Smooth muscle cell (in vitro differentiated cells): ENCODE data around the gene PTPRE. TPM values are rescaled to one million over a fixed set of nuclear protein-coding genes. Genes with fewer than 3 reads are reported as not detected.

Experiments used
- DNase-seq: peaks from one replicate; lab custom pipeline; 2025; ENCODE audit not compliant: unreplicated experiment; lab: John Stamatoyannopoulos, UW
- H2AFZ ChIP-seq: fragments of 200-600 bp; sonication (generic); 2 replicates; pipeline ENCODE4 v1.6.0; 2016; ENCODE audit warnings: antibody characterized with exemption, low read depth, mild to moderate bottlenecking
- H3F3A ChIP-seq: fragments of 200-600 bp; sonication (generic); 2 replicates; pipeline ENCODE4 v1.6.0; 2017; ENCODE audit warnings: antibody characterized with exemption, low read depth
- H3K27ac ChIP-seq: fragments of 200-600 bp; sonication (generic); 2 replicates; pipeline ENCODE4 v1.5.1; 2016; ENCODE audit warnings: low read depth, mild to moderate bottlenecking
- H3K27me3 ChIP-seq: fragments of 200-600 bp; sonication (generic); 2 replicates; pipeline ENCODE4 v1.6.1; 2016; ENCODE audit warnings: low read depth, mild to moderate bottlenecking
- H3K36me3 ChIP-seq: fragments of 200-600 bp; sonication (generic); 2 replicates; pipeline ENCODE4 v1.5.1; 2016; ENCODE audit warnings: low read depth
- H3K4me1 ChIP-seq: fragments of 200-600 bp; sonication (generic); 2 replicates; pipeline ENCODE4 v1.5.1; 2016; ENCODE audit warnings: low read depth
- H3K4me2 ChIP-seq: fragments of 200-600 bp; sonication (generic); 2 replicates; pipeline ENCODE4 v1.6.0; 2016; ENCODE audit warnings: mild to moderate bottlenecking
- H3K4me3 ChIP-seq: fragments of 200-600 bp; sonication (generic); 2 replicates; pipeline ENCODE4 v1.5.1; 2016; ENCODE audit warnings: mild to moderate bottlenecking
- H3K79me2 ChIP-seq: fragments of 200-600 bp; sonication (generic); 2 replicates; pipeline ENCODE4 v1.6.0; 2016; ENCODE audit warnings: low read depth, mild to moderate bottlenecking
- H3K9ac ChIP-seq: fragments of 200-600 bp; sonication (generic); 2 replicates; pipeline ENCODE4 v1.6.0; 2016; ENCODE audit warnings: low read depth
- H3K9me3 ChIP-seq: fragments of 200-600 bp; sonication (generic); replicated peaks from 2 replicates; pipeline ENCODE4 v1.5.1; 2016; ENCODE audit warnings: low read depth
- H4K20me1 ChIP-seq: fragments of 200-600 bp; sonication (generic); 2 replicates; pipeline ENCODE4 v1.6.0; 2016; ENCODE audit warnings: low read depth
- WGBS: methylation state at CpG from one replicate; pipeline ENCODE4 v1.1.7; 2016; ENCODE audit warnings: low lambda C conversion rate; 5-methylcytosine and 5-hydroxymethylcytosine counted together
- polyA plus RNA-seq: library from polyadenylated mRNA; unstranded; fragments of >200 nt; fragmentation: Nextera tagmentation; extraction: Ambion mirVana; gene quantifications from 2 replicates; pipeline ENCODE4 v1.2.1, GENCODE V29; 2016
- total RNA-seq: library from RNA; depleted of rRNA; stranded (reverse); fragments of >200 nt; gene quantifications from 2 replicates; pipeline ENCODE4 v1.2.3, GENCODE V29; 2014
- TF ChIP-seq, protein P1 (sequence below): fragments of 200-600 bp; sonication (generic); IDR thresholded peaks from 2 replicates; pipeline ENCODE4 v1.5.1; 2017; ENCODE audit warnings: borderline replicate concordance, mild to moderate bottlenecking, antibody characterized with exemption; ENCODE audit not compliant: insufficient read depth, poor library complexity, severe bottlenecking

Gene PTPRE
- total and polyA plus RNA-seq, 2 experiments from 2014 or later: 17.1 to 22.7 TPM

DNA sequence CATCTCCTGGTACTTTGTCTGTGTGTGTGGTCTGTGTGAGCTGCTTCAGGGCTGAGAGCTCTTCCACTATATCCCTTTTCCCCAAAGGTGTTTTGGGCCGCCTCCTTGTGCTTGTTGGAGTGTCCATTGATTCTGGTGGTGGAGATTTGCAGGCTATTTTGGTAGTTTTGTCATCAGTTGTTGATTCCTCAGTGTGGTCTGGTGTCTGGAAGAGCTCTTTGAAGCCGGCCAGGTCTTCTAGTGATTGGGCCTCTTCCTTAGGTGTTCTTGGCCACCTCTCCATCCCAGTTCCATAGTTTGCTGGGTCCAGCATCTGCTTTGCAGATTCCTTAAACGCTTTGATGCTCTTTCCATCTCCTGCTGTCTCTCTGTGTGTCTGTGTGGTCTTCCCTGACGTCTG, 198.5 kb downstream of the PTPRE start:
- Histone ChIP-seq H3K4me2 (no peak overlapping the region), H3K36me3 (no peaks in the 10 kb centered on the region)
- WGBS: 95% methylated on average over 4 of the region's 4 CpGs

DNA sequence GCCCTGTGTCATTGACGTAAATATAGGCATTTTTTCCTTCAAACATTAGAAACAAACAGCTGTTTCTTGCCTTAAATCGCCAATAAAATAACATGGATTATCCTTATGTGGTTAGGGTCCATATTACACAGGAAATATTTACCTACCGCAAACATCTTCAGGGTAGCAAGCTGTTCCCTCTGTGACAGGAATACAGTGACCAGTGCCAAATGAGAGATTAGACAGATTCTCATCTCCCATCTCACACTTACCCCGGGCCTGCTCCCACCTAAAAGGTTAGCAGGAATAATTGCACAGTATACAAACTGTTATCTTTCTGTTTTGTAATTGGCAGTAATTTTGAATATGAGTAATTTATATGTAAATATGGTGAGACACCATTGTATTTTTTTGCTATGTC, 202.8 kb downstream of the PTPRE start:
- no peaks in the 10 kb centered on the region for H4K20me1 ChIP-seq
- H3K27ac ChIP-seq: no peak overlapping the region
- no peaks in the 10 kb centered on the region for H3K9me3 ChIP-seq

More for the DNA sequence above, 198.5 kb downstream of the PTPRE start:
- no peaks in the 10 kb centered on the region for H3K9me3 ChIP-seq
- H3K27ac ChIP-seq: no peak overlapping the region
- no peak overlapping the region for H2AFZ ChIP-seq
- H3K4me3 ChIP-seq: no peak overlapping the region
- no peaks in the 10 kb centered on the region for H3K27me3 ChIP-seq
- no peaks in the 10 kb centered on the region for H4K20me1 ChIP-seq
- TF ChIP-seq, protein P1, sequence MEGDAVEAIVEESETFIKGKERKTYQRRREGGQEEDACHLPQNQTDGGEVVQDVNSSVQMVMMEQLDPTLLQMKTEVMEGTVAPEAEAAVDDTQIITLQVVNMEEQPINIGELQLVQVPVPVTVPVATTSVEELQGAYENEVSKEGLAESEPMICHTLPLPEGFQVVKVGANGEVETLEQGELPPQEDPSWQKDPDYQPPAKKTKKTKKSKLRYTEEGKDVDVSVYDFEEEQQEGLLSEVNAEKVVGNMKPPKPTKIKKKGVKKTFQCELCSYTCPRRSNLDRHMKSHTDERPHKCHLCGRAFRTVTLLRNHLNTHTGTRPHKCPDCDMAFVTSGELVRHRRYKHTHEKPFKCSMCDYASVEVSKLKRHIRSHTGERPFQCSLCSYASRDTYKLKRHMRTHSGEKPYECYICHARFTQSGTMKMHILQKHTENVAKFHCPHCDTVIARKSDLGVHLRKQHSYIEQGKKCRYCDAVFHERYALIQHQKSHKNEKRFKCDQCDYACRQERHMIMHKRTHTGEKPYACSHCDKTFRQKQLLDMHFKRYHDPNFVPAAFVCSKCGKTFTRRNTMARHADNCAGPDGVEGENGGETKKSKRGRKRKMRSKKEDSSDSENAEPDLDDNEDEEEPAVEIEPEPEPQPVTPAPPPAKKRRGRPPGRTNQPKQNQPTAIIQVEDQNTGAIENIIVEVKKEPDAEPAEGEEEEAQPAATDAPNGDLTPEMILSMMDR: no peak
- H3F3A ChIP-seq: no peaks in the 10 kb centered on the region
- no peaks in the 10 kb centered on the region for H3K4me1 ChIP-seq
- DNase-seq: no peak
- H3K9ac ChIP-seq: no peak overlapping the region
- H3K79me2 ChIP-seq: no peaks in the 10 kb centered on the region

DNA sequence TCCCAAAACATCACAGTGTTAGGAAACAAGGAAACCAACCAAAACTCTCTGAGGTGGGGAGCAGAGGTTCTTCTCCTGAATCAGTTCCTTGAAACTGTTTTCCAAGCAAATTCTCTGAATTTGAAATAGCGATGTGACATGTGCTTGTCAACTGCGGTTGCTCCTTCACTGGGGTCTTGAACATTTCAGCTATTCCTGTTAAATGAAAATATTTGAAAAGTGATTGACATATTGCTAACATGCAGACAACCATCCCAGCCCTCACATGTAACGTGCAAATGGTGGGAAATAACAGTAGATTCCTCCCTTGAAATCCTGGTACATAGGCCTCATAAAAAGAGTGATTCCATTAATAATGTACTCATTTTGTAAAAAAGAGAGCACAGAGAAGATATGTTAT, 203.4 kb downstream of the PTPRE start:
- no peak for DNase-seq
- H3K36me3 ChIP-seq: no peaks in the 10 kb centered on the region
- H3F3A ChIP-seq: no peaks in the 10 kb centered on the region
- H3K9me3 ChIP-seq: no peaks in the 10 kb centered on the region
- no peaks in the 10 kb centered on the region for H3K27me3 ChIP-seq
- H4K20me1 ChIP-seq: no peaks in the 10 kb centered on the region
- H3K4me3 ChIP-seq: no peak overlapping the region
- TF ChIP-seq, protein P1: no peak
- no peak overlapping the region for H3K4me2 ChIP-seq
- no peaks in the 10 kb centered on the region for H3K79me2 ChIP-seq
- H2AFZ ChIP-seq: no peak overlapping the region
- no peak overlapping the region for H3K27ac ChIP-seq
- 99% methylated on average over 3 of the region's 3 CpGs for WGBS
- no peak overlapping the region for H3K9ac ChIP-seq
- no peaks in the 10 kb centered on the region for H3K4me1 ChIP-seq

More for the DNA sequence above, 202.8 kb downstream of the PTPRE start:
- DNase-seq: no peak
- TF ChIP-seq, protein P1: no peak
- Histone ChIP-seq H2AFZ (no peak overlapping the region), H3K4me3 (no peak overlapping the region), H3K4me2 (no peak overlapping the region), H3K79me2 (no peaks in the 10 kb centered on the region), H3F3A (no peaks in the 10 kb centered on the region), H3K4me1 (no peaks in the 10 kb centered on the region), H3K36me3 (no peaks in the 10 kb centered on the region), H3K27me3 (no peaks in the 10 kb centered on the region), H3K9ac (no peak overlapping the region)
- WGBS: 100% methylated on average over 4 of the region's 4 CpGs

DNA sequence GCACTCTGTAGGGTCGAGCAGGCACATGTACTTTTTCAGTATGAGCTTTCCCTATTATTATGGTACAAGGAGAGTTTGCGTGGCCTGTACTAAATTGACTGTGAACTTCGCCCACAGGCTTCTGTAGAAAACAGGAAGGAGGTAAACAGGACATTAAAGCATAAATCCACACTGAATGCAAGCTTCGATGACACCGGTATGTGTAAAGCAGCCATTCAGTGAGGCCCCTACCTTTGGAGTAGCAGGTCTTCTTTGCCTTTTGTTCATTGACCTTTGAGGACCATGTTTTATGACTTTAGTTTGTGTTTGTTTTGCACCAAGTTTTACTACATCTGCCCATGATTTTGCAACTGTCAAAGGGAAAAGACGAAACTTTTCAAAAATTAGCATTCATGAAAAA, 204.8 kb downstream of the PTPRE start:
- Histone ChIP-seq H2AFZ (no peak overlapping the region), H4K20me1 (no peaks in the 10 kb centered on the region), H3K4me3 (no peak overlapping the region), H3K27ac (no peak overlapping the region), H3K27me3 (no peaks in the 10 kb centered on the region), H3K4me2 (no peak overlapping the region), H3K9ac (no peak overlapping the region), H3K79me2 (no peaks in the 10 kb centered on the region), H3K9me3 (no peaks in the 10 kb centered on the region), H3F3A (no peaks in the 10 kb centered on the region), H3K4me1 (no peaks in the 10 kb centered on the region), H3K36me3 (no peaks in the 10 kb centered on the region)
- no peak for DNase-seq
- WGBS: over 99% methylated on average over 6 of the region's 6 CpGs
- TF ChIP-seq, protein P1: no peak
